Fibroblast of skin of left quadriceps (primary cell): Measurements from ENCODE around the gene TRIM41.
A peak's percentile ranks its signal among the peaks of the same experiment; 100 is the strongest.

Experiments used
- DNase-seq, 2 experiments: peaks; one replicate each; pipeline ENCODE4 v3.0.0-alpha.2; 2013; ENCODE audit warnings: low read depth in 2 of 2

The TRIM41 gene

DNA sequence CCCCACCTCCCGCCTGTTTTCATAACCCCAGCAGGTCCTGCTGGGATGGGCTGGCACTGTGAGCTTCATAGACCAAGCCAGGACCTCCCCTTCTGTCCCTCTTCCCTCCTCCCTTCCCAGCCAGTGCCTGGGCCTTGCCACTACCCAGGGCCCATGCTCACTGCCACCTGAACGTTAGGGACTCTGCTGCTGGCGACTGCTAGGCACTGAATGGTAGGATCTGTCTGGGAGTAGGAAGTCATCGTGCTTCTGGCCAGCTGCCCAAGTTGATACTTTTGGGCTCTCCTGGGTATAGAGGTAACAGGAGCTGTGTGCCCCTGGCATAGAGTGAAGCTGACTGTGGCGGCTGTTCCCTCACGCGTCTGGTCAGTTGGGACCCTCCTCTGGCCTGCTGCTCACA, 8.4 kb downstream of the TRIM41 start:
- no peak for DNase-seq

DNA sequence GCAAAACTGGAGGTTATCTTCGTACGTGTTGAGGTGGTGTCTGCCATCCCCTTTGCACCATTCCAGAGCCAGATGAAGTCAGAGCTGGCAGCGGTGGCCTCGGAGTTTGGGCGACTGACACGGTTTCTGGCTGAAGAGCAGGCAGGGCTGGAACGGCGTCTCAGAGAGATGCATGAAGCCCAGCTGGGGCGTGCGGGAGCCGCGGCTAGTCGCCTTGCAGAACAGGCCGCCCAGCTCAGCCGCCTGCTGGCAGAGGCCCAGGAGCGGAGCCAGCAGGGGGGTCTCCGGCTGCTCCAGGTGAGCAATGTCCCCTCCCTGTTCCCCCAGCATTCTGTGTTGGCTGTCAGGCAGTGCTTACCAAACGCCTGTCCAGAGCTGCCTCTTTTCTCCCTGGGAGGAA, 9.5 kb downstream of the TRIM41 start:
- no peak for DNase-seq

DNA sequence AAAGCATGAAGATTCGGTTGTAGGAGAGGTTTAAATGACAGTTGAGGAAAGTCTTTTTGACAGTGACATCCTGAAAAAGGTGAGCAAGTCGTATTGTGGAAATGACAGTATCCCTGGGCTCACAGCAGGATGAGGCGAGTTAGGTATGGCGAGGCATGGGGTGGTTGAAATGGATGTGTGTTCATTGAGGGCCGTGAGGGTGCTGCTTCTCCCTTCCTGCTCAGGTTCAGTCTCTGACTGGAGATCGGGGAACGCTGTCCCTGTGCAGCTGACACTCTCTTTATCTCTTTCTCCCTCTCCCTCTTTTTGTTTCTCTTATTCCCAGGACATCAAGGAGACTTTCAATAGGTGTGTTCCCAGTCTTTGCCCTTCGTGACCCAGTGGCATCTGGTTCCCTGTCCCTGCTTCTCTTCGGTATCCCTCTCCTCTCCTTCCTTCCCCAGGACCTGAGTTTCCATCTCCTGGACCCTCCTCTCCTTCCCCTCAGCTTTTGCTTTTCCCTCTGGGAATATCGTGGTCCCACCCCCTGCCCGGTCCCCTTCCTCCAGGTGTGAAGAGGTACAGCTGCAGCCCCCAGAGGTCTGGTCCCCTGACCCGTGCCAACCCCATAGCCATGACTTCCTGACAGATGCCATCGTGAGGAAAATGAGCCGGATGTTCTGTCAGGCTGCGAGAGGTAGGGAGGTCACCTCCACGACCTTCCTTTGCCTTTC, 10.2 kb downstream of the TRIM41 start:
- no peak for DNase-seq

DNA sequence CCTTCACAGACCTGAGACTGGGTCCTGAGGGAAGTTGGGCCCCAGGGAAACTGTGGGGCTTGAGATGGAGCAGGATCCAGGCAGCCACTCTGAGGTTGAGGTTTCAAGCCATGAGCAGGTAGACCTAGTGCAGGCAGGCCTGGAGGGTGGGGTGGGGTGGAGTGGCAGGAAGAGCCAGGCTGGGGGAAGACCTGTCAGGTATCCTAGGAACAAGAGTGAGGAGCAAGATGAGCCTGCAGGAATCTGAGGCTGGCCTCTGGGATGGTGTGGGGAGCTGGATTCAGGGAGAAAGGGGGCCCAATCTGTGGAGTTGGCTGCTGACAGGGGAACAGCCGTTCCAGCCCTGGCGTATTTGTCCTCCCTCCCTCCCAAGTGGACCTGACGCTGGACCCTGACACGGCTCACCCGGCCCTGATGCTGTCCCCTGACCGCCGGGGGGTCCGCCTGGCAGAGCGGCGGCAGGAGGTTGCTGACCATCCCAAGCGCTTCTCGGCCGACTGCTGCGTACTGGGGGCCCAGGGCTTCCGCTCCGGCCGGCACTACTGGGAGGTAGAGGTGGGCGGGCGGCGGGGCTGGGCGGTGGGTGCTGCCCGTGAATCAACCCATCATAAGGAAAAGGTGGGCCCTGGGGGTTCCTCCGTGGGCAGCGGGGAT, 10.8 kb downstream of the TRIM41 start:
- no peak for DNase-seq

DNA sequence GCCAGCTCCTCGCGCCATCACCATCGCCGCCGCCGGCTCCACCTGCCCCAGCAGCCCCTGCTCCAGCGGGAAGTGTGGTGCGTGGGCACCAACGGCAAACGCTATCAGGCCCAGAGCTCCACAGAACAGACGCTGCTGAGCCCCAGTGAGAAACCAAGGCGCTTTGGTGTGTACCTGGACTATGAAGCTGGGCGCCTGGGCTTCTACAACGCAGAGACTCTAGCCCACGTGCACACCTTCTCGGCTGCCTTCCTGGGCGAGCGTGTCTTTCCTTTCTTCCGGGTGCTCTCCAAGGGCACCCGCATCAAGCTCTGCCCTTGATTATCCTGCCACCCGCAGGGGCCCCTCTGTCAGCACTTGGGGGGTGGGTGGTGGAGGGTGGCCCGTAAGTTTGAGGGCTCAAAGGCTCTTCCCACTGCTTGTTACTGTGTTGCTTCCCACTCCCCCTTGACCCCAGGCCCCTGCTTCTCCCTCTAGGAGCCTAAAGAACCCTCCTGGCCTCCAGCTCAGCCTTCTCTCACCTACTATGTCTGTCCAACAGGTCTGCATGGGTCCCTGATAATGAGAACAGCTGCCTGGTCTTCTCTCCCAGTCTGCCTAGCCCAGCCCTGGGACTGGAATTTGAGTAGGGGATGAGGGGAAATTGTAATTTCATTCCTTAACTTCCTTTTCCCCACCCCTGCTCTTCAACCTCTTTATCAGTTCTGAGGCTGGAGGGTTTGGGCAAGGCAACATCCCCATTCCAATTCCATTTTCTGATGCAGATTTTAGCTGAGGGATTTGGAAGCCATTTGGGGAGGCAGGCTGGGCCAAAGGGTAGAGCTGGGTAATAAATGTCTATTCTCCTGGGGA, 11.6 kb downstream of the TRIM41 start:
- no peak for DNase-seq

DNA sequence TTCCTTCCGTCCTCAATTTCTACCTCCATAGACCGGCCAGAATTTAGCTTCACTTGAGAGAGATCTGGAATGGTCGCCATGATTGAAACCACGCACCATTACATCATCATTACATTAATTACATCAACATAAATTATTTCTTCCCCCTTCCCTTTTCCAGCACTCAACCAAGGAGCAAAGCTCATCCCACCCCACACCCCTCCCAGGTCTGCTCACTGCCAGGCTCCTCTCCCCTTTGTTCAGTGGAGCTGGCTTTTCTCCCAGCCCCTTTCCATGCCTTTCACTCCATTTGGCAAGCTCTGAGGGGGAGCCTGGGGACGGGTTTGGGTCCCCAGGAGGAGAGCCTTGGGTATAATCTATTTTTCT, 12.2 kb downstream of the TRIM41 start:
- no peak for DNase-seq

DNA sequence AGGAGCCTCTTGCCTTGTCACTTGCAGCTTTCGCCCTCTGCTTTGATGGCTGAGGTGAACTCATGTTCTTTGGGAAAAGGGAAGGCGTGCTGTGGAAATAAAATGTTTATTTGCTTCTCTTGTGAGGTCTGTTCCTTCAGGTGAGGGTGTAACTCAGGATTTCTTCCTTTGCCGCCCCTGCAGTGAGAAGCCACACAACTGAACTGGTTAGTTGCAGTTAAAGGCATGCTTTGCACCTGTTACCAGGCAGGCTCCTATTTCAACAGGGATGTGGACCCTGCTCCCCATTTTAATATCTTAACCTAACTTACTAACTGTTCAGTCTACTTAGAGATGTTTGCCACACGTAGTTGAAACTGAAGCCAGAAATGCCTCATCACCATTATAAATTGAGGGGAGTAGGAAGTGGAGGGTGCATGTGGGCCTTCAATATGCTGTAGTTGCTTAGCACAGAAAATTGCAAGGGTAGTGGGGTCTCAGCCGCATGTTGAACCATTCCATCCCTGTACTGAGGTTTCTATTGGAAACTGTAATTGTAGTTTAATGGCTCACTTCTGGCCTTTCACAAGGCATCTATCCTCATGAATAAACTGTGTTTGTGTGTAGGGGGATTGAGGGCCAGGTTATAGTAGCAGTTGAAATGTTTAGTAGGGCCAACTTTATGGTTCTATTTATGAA, 12.7 kb downstream of the TRIM41 start:
- DNase-seq = no peak

DNA sequence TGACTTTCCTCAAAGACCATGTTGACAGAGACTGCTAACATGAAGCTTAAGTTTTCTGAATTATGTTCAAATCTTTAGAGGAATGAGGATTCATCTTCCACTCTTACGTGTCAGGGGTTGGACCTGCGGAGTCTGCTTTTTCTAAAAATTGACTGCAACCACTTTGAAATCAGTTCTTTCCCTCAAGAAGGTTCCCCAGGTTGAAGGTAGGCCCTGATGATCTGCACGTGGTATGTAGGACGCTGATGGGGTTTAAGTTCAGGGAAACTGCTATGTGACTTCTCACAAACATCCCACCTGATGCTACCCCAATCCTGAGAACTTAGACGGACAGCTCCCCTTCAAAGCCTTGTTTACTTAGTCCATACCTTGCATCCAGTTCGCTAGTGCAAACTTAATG, 13.4 kb downstream of the TRIM41 start:
- no peak for DNase-seq

DNA sequence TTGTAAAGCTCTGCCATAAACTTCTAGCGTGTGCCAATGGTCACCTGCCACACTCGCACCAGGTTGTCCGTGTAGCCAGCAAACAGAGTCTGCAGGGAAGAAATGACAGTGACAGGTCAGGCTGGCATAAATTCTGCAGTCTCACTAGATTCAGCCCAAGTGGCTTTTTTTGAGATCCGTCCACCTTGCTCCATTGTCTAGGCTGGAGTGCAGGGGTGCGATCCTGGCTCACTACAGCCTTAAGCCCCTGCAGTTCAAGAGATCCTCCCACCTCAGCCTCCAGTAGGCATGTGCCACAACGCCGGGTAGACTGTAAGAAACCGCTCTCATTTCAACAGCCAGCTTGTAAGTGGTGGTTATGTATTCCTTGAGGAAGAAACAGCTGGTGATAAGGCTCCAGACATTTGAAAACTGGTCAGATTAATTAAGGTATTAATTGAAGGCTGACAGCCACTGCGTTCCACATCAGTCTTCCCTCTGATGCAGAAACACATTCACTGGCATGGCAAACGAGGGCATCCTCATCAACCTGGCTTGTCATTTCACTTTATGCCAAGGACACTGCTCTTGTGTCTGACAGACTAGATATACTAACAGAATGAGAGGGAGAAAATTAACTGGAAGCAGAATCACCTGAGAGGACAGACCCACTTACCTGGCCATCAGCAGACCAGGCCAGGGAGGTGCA, 14.0 kb downstream of the TRIM41 start:
- DNase-seq = no peak

DNA sequence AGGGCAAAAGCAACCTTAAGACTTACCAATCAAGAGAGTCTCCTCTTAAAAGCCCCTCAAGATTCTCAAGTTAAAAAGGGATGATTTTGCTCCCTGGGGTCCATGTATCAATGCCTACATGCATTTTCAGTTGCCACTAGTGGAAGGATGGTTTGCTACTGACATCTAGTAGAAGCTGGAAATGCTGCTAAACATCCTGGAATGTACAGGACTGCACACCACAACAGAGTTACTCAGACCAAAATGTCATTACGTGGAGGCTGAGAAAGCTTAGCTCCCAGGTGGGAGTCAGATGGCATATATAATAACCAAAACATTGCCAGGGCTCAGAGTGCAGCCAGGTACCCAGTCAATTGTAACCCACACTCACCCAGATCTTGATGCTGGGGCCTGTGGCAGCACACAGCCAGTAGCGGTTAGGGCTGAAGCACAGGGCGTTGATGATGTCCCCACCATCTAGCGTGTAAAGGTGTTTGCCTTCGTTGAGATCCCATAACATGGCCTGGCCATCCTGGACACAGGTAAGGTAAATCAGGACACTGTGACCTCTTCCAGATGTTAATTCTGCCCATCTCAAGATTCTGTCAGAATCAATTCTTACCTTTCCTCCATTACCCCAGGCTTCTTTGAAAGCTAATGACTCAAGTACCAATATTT, 14.8 kb downstream of the TRIM41 start:
- DNase-seq = no peak

DNA sequence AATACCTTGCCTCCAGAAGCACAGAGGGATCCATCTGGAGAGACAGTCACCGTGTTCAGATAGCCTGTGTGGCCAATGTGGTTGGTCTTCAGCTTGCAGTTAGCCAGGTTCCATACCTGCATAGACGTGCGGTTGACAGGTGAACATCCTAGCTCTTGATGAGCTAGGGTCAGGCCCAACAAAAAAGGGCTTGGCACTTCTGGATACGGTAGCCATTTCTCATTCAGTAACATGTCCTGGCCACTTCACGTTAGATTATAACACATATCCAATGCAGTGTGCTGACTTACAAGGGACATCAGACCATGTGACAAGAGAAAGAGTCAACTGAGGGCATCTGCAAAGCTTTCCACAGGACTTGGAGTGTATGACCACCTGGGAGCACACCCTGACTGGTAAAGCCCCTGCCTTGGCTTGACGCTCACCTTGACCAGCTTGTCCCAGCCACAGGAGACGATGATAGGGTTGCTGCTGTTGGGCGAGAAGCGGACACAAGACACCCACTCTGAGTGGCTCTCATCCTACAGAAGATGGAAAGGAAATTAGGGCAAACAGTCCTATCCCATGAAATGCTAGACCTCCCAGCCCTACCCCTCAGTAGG, 16.1 kb downstream of the TRIM41 start:
- DNase-seq = no peak

DNA sequence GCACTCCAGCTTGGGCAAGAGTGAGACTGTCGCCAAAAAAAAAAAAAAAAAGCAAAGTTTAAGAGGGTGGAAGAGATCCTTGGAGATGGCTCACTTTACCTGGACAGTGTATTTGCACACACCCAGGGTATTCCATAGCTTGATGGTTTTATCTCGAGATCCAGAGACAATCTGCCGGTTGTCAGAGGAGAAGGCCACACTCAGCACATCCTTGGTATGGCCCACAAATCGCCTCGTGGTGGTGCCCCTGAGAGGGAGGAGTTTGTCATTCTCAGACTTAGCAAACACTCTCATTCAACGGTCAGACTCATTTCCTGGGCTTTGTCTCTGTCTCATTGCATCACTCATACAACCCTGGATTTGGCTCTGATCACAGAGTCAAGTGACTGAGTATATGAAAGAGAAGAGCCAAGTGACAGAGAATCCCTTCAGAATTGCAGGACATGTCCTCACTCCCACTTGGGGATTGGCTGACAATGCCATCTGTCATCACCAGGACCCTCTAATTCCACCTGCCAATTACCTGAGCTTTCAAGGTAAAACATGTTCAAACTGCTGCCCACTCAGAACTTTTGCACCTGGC, 18.4 kb downstream of the TRIM41 start:
- DNase-seq = no peak

DNA sequence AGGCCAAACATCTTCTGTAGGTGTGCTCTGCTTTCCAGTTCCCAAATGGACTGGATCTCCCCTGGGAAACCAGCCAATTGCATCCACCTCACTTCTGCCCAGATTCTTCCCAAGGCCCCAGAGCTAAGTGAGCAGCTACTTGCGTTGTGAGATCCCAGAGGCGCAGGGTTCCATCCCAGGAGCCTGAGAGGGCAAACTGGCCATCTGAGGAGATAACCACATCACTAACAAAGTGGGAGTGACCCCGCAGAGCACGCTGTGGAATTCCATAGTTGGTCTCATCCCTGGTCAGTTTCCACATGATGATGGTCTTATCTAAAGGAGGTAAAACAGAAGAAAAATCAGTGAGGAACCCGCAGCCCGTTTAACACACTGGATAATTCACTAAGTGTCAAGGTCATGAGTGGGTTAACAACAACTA, 19.0 kb downstream of the TRIM41 start:
- DNase-seq = no peak

DNA sequence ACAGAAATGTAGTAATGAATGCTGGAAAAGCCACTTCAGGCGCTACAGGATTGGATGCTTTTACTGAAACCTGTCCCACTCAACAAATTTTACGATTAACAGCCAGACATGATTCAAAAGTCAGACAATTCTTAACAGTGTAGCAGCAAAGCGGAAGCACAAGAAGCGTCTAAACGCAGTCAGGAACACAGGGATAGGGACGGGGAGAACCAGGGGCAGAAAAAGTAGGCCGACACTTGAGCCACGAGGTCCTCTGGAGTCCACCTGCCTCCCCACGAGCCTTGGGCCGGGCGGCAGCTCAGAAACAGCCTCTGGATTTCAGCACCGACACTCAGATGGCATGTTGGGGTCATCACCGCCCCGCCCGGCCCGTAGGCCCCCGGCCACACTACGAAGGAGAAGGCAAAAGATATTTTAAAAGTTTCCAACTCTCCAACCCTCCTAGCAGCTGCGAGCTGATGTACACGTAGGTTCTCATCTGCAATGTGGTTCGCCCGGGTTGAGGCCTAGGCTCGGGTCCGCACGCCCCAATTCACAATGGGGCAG, 20.0 kb downstream of the TRIM41 start:
- DNase-seq = no peak

DNA sequence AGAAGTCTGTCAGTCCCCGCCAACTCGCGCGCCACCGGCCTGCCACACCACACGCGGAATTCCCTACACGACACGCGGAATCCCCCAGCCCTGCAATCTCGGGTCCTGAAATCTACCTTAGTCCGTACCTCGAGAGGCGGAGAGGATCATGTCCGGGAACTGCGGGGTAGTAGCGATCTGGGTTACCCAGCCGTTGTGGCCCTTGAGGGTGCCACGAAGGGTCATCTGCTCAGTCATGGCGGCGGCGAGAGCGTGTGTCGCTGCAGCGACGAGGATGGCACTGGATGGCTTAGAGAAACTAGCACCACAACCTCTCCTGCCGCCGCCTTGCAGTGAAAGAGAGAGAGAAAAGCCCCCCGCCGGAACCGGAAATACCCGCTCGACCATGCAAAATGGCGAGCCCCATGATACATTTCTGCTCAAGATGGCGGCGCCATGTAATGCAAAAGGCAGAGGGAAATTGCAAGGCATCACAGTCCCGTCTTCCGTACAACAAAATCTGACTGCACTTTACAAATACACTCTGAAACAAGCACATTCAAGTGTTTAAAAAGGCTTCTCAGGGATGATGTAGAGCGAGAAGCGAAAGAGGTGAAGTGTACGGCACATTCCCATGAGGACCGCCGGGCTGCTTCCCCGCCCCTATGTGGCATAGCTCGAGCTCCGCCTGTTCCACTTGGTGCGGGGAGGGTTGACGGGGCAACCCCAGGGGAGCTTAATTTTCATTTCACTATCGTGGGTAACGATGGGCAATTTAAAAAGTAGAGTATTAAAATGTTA, 20.7 kb downstream of the TRIM41 start, which contains the start of gene RACK1:
RACK1 (minus strand) TSS at position 343 of the 780 bp plus-strand sequence; CDS start at position 237, 106 bp downstream.
- DNase-seq = peak; percentile 81 to 84

DNA sequence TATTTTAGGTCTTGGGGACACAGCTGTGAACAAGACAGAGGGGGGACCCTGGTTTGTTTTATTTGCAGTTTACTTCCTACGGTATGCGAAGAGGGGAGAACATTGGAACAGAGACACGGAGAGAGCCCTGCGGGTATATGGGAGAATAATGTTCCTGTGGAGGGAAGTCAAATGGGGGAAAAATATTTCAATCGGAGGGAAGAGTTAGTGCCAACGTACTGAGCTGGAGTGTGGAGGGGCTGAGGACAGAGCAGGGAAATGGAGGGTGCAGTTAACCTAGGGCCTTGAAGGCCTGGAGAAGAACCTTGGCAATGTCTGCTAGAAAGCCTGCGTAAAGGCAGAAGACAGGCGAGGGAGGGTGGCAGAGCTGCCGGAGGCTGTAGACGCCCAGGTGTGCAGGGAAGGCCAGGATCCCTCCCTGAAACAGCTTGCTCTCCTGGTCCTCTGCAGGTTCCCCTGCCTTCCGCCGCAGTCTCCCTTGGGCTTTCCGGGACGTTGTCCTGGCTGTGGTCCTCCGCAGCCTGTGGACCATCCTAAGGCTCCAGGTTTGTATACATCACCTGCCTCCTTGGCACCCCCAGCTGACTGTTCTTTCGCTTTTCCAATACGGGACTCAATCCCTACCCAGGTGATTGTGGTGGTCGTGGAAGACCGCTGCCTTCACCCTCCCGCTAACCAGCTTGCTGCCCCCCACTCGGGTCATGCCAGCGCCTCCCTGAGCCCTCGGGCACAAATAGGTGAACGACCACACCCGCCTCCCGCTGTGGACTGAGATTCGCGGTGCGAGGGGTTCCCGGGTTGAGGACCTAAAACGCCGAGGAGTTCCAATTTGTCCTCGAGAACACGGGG, 22.6 kb downstream of the TRIM41 start:
- no peak for DNase-seq

DNA sequence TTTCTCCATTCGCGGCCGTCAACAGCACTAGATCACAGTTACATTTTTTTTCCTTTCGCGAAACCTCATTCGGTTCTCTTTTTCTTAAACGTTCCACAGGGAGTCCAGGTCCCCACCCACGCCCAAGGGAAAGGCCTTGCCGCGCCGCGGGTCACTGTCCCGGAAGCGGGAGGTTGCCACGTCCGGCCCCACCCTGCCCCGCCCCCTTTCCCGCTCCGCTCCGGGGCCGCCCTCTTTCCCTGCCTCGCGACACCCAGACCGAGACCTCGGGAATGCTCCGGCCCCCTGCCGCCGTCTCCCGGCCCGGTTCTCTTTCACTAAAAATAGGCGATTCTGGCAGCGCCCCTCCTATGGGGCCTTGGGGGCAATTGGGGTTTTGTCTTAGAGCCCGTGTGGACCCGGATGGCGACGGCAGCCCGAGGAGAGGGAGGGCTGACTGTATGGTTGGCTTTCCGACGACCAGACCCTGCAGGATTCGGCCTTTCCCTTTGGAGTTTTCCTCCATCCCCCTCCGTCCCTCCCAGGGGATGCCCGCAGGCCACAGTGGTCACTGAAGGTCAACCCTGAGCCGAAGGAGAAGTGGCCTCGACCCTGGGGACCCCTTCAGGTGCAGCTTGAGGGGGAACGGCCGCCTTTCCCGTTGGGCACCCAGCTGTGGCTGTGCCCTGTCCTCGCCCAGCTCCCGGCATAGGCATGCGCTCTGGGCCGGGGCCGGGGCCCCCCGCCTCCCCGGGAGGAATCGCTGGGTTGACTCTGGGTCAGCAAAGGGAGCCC, 23.4 kb downstream of the TRIM41 start:
- DNase-seq = peak; percentile 67 to 68
